Pancreas (tissue), 10 donors: ENCODE measurements around the gene ANAPC5. TPM values are rescaled to one million over a fixed set of nuclear protein-coding genes. Genes with fewer than 3 reads are reported as not detected.
A peak's percentile ranks its signal among the peaks of the same experiment; 100 is the strongest.

Experiments used
- ATAC-seq, 4 donors: fragments of 200-7000 bp; cut with Tn5 transposase; one replicate each; pipeline versions ENCODE4 v1.8.0 to v1.9.1; 2020; ENCODE audit warnings: mild to moderate bottlenecking in 4 of 4, moderate library complexity in 4 of 4
- DNase-seq, 6 donors: peaks; one replicate each; pipeline ENCODE4 v3.0.0-alpha.2; 2020
- FAIRE-seq: peaks from 2 replicates; lab custom pipeline; 2012; peaks lifted over from hg19 to GRCh38; lab: Jason Lieb, UNC
- H3K27ac ChIP-seq, 4 donors: fragments of 200-600 bp; sonication (generic); 1 replicate in 3 of 4; 2 replicates in 1 of 4; pipeline versions ENCODE4 v1.5.0 to v1.8.0; 2020
- H3K27me3 ChIP-seq, 4 donors: fragments of 200-600 bp; one replicate each; pipeline ENCODE4 v1.8.0; 2021
- H3K36me3 ChIP-seq, 3 donors: fragments of 200-600 bp; sonication (generic) in 1 of 3; one replicate each; pipeline versions ENCODE4 v1.5.0 to v1.8.0; 2020 to 2021
- H3K4me1 ChIP-seq, 3 donors: fragments of 200-600 bp; one replicate each; pipeline ENCODE4 v1.8.0; 2021
- H3K4me3 ChIP-seq, 4 donors: fragments of 200-600 bp; sonication (generic) in 2 of 4; one replicate each; pipeline versions ENCODE4 v1.5.0 to v1.8.0; 2020 to 2021
- H3K9me3 ChIP-seq, 4 donors: fragments of 200-600 bp; one replicate each; pipeline ENCODE4 v1.8.0; 2021
- WGBS, 2 donors: extraction: QIAGEN DNeasy Blood & Tissue Kit; methylation state at CpG; one replicate each; pipeline ENCODE4 v1.1.7; 2013; 5-methylcytosine and 5-hydroxymethylcytosine counted together
- intact Hi-C, 3 donors: fragments of 100-400 bp; cut with DNase I; formaldehyde crosslinking; loops; one replicate each; pipeline versions ENCODE4 v1.11.1 to v1.14.2; 2022
- polyA plus RNA-seq, 2 donors: library from polyadenylated mRNA; stranded (reverse); fragments of 200-250 nt; gene quantifications; one replicate each; pipeline ENCODE4 v1.2.3, GENCODE V29; 2013
- total RNA-seq, 6 donors: library from RNA; stranded (reverse); fragmentation: NEBNext Ultra II Directional in 4 of 6; extraction: Animal tissue kit (Norgen Biotek cat#: 25700) in 4 of 6; gene quantifications; one replicate each; pipeline versions ENCODE4 v1.2.1 to v1.2.4, GENCODE V29; 2021 to 2023
- TF ChIP-seq, protein P1 (sequence below), 4 donors: fragments of 200-600 bp; sonication (generic) in 3 of 4; IDR thresholded peaks; one replicate each; pipeline versions ENCODE4 v1.5.0 to v1.8.0; 2021; ENCODE audit warnings: antibody characterized with exemption in 4 of 4
- donor health status: healthy with polysubstance abuse.
- donor health status: DM: no; HTN: no; CAD: no; lungs with moderate emphysema.
- donor health status: DM: no; HTN: no; CAD: no.
- donor health status: control.
- donor health status: control.
- donor health status: Bipolar disorder and iron deficiency.
- donor health status: DM: yes; HTN: yes; CAD: no.
- donor health status: DM: no; HTN: no; CAD: no.
- donor health status: DM: no; HTN: no; CAD: no.
- donor health status: DM: yes; HTN: yes; CAD: no.

Gene ANAPC5
- total and polyA plus RNA-seq, 8 donors: 58.0 to 183 (median 75.4) TPM

DNA sequence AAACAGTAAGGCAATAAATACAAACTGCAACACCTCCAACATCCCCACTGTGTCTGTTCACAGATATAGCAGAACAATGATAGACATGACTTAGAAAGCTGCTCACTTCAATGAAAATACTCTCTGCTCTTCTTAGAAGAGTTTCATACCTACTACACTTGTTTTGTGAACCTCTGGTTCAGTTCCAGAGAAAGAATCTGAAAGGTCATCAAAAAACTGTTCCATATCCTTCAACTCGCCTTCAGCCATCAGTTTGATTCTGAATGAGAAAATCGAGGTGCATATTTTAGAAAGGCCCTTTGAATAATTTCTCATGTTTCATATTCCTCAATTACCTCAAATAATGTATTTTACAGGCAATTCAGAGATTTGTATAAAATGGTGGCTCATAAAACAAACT is 5.5 kb downstream of the ANAPC5 start:
- no peak overlapping the region for H3K4me3 ChIP-seq
- peaks cover 0 to 8% (median 0%) of the 10 kb centered on the region in 3 donors for H3K4me1 ChIP-seq
- TF ChIP-seq, protein P1, sequence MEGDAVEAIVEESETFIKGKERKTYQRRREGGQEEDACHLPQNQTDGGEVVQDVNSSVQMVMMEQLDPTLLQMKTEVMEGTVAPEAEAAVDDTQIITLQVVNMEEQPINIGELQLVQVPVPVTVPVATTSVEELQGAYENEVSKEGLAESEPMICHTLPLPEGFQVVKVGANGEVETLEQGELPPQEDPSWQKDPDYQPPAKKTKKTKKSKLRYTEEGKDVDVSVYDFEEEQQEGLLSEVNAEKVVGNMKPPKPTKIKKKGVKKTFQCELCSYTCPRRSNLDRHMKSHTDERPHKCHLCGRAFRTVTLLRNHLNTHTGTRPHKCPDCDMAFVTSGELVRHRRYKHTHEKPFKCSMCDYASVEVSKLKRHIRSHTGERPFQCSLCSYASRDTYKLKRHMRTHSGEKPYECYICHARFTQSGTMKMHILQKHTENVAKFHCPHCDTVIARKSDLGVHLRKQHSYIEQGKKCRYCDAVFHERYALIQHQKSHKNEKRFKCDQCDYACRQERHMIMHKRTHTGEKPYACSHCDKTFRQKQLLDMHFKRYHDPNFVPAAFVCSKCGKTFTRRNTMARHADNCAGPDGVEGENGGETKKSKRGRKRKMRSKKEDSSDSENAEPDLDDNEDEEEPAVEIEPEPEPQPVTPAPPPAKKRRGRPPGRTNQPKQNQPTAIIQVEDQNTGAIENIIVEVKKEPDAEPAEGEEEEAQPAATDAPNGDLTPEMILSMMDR (IDR thresholded peaks at IDR 0.05): no peak
- no peak overlapping the region for H3K27ac ChIP-seq
- H3K36me3 ChIP-seq: peaks cover 0 to 51% (median 5%) of the 10 kb centered on the region in 3 donors
- H3K27me3 ChIP-seq: no peaks in the 10 kb centered on the region
- no peaks in the 10 kb centered on the region for H3K9me3 ChIP-seq
- DNase-seq (no peak), ATAC-seq (no peak), FAIRE-seq (no peak)
- 51 to 62% methylated on average over 2 of the region's 2 CpGs for WGBS, 2 donors
- intact Hi-C loops: loop anchor here in 1 of 3 donors (5.0 kb wide), 1 partner anchor 91 kb away; no protein-coding TSS in a partner anchor

DNA sequence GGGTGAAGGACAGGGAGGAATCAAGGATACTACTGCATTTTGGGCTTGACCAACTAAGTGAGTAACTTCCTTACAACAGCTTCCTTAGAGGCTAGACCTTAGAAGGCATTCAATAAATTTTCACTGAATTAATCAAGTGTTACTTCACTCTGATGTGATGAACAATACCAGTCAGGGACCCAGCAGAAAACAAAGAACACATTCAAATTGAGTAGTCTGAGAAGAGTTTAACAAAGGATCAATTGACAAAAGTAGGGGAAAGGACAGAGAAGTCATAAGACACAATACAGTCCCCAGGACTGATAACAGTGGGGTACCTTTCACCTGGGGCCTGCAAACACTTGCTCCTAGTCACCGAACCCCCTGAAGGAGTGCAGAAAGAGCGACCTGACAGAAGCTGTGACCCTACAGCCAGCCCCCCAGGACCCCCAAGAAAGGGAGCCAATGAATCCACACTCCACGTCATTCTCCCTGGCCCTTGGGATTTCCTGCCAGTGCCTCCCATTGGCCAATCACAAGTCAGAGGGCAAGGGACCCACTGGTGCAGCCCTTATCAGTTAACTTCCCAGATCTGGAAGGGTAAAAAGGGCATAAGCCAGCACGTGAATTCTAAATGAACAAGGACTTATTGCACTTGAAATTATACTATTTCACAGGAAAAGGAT is 6.9 kb downstream of the ANAPC5 start:
- intact Hi-C loops: loop anchor here in 1 of 3 donors (5.0 kb wide), 1 partner anchor 92 kb away; no protein-coding TSS in a partner anchor
- FAIRE-seq (no peak), ATAC-seq (peak in 1 of 4 donors; percentile 18), DNase-seq (no peak)
- TF ChIP-seq, protein P1 (IDR thresholded peaks at IDR 0.05): no peak
- no peaks in the 10 kb centered on the region for H3K27me3 ChIP-seq
- H3K36me3 ChIP-seq: peaks cover 0 to 64% (median 10%) of the 10 kb centered on the region in 3 donors
- no peaks in the 10 kb centered on the region for H3K9me3 ChIP-seq
- WGBS, 2 donors: 61 to 71% methylated on average over 4 of the region's 4 CpGs
- H3K27ac ChIP-seq: no peak overlapping the region
- no peaks in the 10 kb centered on the region for H3K4me1 ChIP-seq
- H3K4me3 ChIP-seq: no peak overlapping the region

DNA sequence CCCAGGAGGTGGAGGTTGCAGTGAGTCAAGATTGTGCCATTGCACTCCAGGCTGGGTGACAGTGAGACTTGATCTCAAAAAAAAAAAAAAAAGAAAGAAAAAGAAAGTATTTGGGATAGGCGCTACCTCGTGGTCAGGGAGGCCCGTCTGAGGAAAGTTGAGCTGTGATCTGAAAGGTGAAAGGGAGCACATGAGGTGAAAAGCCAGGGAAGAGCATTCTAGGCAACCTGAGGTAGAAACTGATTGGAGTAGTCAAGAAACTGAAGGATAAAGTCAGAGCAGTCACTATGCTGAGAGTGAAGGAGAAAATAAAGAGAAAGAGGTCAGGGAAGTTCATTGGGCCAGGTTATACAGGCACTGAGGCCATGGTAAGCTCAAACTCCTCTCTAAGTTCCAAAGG is 7.7 kb downstream of the ANAPC5 start:
- Histone ChIP-seq H3K36me3 (peaks cover 0 to 64% (median 10%) of the 10 kb centered on the region in 3 donors), H3K4me3 (no peak overlapping the region), H3K4me1 (no peaks in the 10 kb centered on the region), H3K9me3 (no peaks in the 10 kb centered on the region), H3K27ac (no peak overlapping the region), H3K27me3 (no peaks in the 10 kb centered on the region)
- no peak for ATAC-seq
- FAIRE-seq: no peak
- DNase-seq: no peak
- TF ChIP-seq, protein P1 (IDR thresholded peaks at IDR 0.05): no peak
- intact Hi-C loops: no loop called here
- WGBS, 2 donors: 84 to 88% methylated on average over 3 of the region's 3 CpGs

DNA sequence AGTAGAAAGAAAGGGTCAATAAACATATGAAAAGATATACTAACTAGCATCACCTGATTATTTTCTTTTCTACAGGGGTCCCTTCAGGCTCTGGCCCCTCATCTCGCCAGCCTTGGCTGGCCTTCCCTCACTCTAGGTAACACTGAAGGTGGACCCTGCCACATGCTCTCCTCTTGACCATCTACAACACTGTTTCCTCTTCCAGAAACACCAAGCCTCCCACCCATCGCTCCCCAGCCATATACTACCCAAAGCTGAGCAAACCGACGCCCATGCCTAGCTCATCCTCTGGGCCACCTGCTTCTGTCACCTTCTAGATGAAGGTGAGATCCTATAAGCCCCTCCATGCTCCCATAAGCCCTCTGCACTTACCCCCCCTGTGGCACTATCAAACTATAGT is 14.8 kb downstream of the ANAPC5 start:
- Histone ChIP-seq H3K36me3 (peaks cover 0 to 39% (median 9%) of the 10 kb centered on the region in 3 donors), H3K27ac (no peak overlapping the region), H3K4me3 (no peak overlapping the region), H3K4me1 (peaks cover 0 to 1% (median 0%) of the 10 kb centered on the region in 3 donors), H3K9me3 (no peaks in the 10 kb centered on the region), H3K27me3 (no peaks in the 10 kb centered on the region)
- intact Hi-C loops: loop anchor here in 1 of 3 donors (10.0 kb wide), 1 partner anchor 107 kb away; no protein-coding TSS in a partner anchor
- WGBS, 2 donors: 97 to 98% methylated on average over 4 of the region's 4 CpGs
- DNase-seq (no peak), ATAC-seq (no peak), FAIRE-seq (no peak)
- TF ChIP-seq, protein P1 (IDR thresholded peaks at IDR 0.05): no peak
